RCC 7860 (cell line): Measurements from ENCODE around the gene FCHO2.

Experiments used
- DNase-seq: peaks from one replicate; pipeline ENCODE4 v3.0.0-alpha.2; 2015; ENCODE audit warnings: low spot score
- FAIRE-seq: peaks from 2 replicates; lab custom pipeline; 2012; peaks lifted over from hg19 to GRCh38; lab: Jason Lieb, UNC

Gene FCHO2

GRCh38 chr5:73104326-73104725 lies 148.5 kb downstream of the FCHO2 start:
- DNase-seq: no peak
- no peak for FAIRE-seq

- DNase-seq (no peak), FAIRE-seq (no peak)
Measured at GRCh38 chr5:73106335-73106734, 150.5 kb downstream of the FCHO2 start.

- FAIRE-seq: no peak
- no peak for DNase-seq
Measured at GRCh38 chr5:73110190-73110589, 154.3 kb downstream of the FCHO2 start.

- DNase-seq (no peak), FAIRE-seq (no peak)
Measured at GRCh38 chr5:73111536-73111935, 155.7 kb downstream of the FCHO2 start.

GRCh38 chr5:73112359-73112758 lies 156.5 kb downstream of the FCHO2 start:
- FAIRE-seq (no peak), DNase-seq (no peak)

- DNase-seq (no peak), FAIRE-seq (no peak)
Measured at GRCh38 chr5:73114044-73114688, 158.3 kb downstream of the FCHO2 start.

- DNase-seq (no peak), FAIRE-seq (no peak)
Measured at GRCh38 chr5:73115399-73116051, 159.7 kb downstream of the FCHO2 start.

- FAIRE-seq (no peak), DNase-seq (no peak)
Measured at GRCh38 chr5:73116506-73116905, 160.7 kb downstream of the FCHO2 start.

- no peak for FAIRE-seq
- no peak for DNase-seq
Measured at GRCh38 chr5:73117088-73117740, 161.4 kb downstream of the FCHO2 start.

- DNase-seq: no peak
- FAIRE-seq: no peak
Measured at GRCh38 chr5:73118391-73118973, 162.6 kb downstream of the FCHO2 start.

- FAIRE-seq (no peak), DNase-seq (peak; percentile 54)
Measured at GRCh38 chr5:73119451-73120157, 163.8 kb downstream of the FCHO2 start.

- DNase-seq (no peak), FAIRE-seq (no peak)
Measured at GRCh38 chr5:73120222-73121118, 164.6 kb downstream of the FCHO2 start, which contains the start of gene TMEM171. Gene TMEM171, plus strand, starts transcription at chr5:73120575. Its CDS starts 2,799 bp downstream, at chr5:73123374.

GRCh38 chr5:73121119-73121463 lies 165.2 kb downstream of the FCHO2 start:
- FAIRE-seq (no peak), DNase-seq (no peak)

GRCh38 chr5:73122875-73123810 lies 167.3 kb downstream of the FCHO2 start:
- FAIRE-seq (no peak), DNase-seq (no peak)

GRCh38 chr5:73125289-73125688 lies 169.4 kb downstream of the FCHO2 start:
- no peak for FAIRE-seq
- DNase-seq: no peak

GRCh38 chr5:73126381-73126780 lies 170.5 kb downstream of the FCHO2 start:
- no peak for FAIRE-seq

GRCh38 chr5:73126957-73127356 lies 171.1 kb downstream of the FCHO2 start:
- FAIRE-seq (no peak), DNase-seq (no peak)

More at GRCh38 chr5:73126381-73126780, 170.5 kb downstream of the FCHO2 start:
- DNase-seq: no peak

- no peak for FAIRE-seq
- DNase-seq: no peak
Measured at GRCh38 chr5:73129143-73129542, 173.3 kb downstream of the FCHO2 start.

GRCh38 chr5:73130811-73131210 lies 175.0 kb downstream of the FCHO2 start:
- FAIRE-seq: no peak
- DNase-seq: no peak
